AG10803 (cell line): ENCODE results near the gene MMEL1.

Experiments
- DNase-seq: peaks from one replicate; pipeline ENCODE4 v3.0.0; 2010; ENCODE audit warnings: low read depth
- H3K4me3 ChIP-seq: 2 replicates; pipeline ENCODE4 v1.5.1; 2011; ENCODE audit warnings: mild to moderate bottlenecking, low read length, control low read depth
- CTCF ChIP-seq: conservative IDR thresholded peaks from 2 replicates; pipeline ENCODE4 v1.5.1; 2011; ENCODE audit warnings: mild to moderate bottlenecking, low read length, control low read depth, inconsistent platforms

MMEL1 gene

DNA sequence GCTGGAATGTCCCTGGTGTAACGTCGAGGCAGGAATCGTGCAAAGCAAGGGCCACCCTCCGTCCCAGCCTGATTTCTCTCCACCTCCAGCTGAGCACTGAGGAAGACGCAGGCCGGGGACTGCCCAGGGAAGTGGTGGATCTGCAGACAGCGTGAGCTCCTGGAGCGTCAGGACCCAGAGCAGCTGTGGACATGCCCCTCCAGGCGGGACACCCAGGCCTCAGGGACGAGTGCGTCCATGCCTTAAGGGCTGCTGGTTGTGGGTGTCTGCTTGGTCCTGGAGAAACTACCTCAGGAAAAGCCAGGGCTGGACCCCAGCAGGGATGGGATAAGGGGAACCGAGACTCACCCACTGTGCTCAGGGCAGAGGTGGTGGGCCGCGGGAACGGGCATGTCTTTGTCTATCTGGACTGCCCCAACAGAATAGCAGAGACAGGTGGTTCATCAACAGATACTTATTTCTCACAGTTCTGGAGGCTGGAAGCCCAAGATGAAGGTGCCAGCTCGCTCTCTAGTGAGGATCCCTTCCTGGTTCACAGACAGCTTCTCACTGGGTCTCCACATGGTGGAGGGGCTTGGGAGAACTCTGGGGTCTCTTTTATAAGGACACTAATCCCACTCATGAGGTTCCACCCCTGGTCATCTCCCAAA, 5.8 kb upstream of the MMEL1 start:
- no peak for DNase-seq
- no peak for TF ChIP-seq CTCF
- H3K4me3 ChIP-seq = no peak overlapping the region

DNA sequence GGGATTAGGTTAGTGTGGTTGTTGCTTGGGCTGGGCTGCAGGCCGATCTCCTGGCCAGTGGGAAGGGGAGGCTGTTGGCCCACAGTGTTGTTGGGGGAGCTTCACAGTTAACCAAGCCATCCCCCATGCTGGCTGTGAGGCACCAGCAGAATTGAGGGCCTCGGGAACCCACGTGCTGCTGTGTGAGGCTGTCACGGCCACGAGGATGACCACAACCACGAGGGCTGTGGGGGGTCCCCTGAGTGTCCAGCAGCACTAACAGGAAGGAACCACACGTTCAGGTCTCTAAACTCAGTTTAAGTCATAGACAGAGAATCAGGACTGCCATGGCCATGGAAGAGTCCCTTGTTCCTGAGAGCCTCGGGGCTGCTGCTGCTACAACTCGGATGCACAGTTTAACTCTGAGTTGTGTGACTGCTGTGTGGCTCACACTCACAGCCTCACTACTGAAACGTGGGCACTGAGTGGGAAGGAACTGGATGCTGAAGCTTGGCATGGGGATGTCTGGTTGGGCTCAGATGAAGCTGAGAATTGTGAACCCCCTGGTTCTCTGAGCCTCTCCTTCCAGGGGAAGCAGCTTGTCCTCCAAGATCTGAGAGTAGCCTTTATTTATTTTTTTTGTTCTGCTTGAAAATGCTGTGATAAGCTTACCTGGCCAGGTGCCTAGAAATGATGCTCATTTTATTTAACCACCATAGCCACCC, 4.8 kb upstream of the MMEL1 start:
- no peak for DNase-seq
- TF ChIP-seq CTCF = no peak
- no peak overlapping the region for H3K4me3 ChIP-seq

GRCh38 chr1:2636733-2637132, 3.9 kb upstream of the MMEL1 start:
- TF ChIP-seq CTCF = no peak
- H3K4me3 ChIP-seq = no peak overlapping the region
- no peak for DNase-seq

DNA sequence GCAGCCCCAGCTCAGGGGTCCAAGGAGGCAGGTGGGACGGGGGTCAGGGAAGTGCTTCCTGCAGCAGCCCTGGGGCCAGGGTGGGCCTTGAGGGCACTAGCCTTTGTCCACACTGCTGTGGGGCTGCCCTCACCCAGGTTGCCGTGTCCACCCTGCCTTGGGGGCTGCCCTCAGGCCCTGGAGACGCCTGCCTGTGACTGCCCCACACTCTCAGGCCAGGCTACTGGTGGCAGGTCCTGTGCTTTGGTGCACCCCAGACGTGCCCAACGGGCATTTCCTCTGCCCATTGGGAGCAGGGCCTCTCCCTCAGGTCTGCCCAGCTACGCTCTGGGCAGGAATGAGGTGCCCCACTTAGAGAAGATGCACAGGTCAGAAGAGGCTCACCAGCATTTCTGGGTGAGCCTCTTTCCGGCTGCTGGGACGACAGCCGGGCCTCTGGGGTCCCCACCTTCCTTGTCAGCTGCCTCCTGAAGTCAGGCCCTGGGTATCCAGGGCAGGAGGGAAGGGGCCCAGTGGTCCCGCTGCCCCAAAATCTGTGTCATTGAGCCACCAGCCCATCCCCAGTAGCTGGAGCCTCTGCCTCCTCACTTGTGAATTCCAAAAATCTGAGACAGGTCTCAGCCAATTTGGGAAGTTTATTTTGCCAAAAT, 2.7 kb upstream of the MMEL1 start:
- TF ChIP-seq CTCF = no peak
- DNase-seq = no peak
- no peak overlapping the region for H3K4me3 ChIP-seq

- DNase-seq = no peak
These were observed 1.2 kb upstream of the MMEL1 start for GRCh38 chr1:2633936-2634491.

GRCh38 chr1:2633366-2633935, 635 bp upstream of the MMEL1 start:
- no peak for TF ChIP-seq CTCF
- no peak for DNase-seq
- H3K4me3 ChIP-seq = no peak overlapping the region

More at GRCh38 chr1:2633936-2634491, 1.2 kb upstream of the MMEL1 start:
- no peak overlapping the region for H3K4me3 ChIP-seq
- no peak for TF ChIP-seq CTCF
